Gastroesophageal sphincter (tissue), 3 donors: Measurements from ENCODE around the gene MS4A4A.

Experiments
- CTCF ChIP-seq, 4 experiments: fragments of 200-600 bp in 2 of 4; fragments of 450-650 bp in 2 of 4; sonication (generic) in 1 of 4; IDR thresholded peaks; one replicate each; pipeline ENCODE4 v1.5.1; 2017 to 2019; ENCODE audit warnings: antibody characterized with exemption in 4 of 4, mild to moderate bottlenecking in 2 of 4, moderate library complexity in 2 of 4
- EP300 ChIP-seq: sonication (generic); formaldehyde crosslinking; IDR thresholded peaks from one replicate; pipeline ENCODE4 v1.6.1; 2017; ENCODE audit warnings: antibody characterized with exemption, mild to moderate bottlenecking
- POLR2A ChIP-seq, 2 donors: fragments of 450-650 bp; IDR thresholded peaks; one replicate each; pipeline ENCODE4 v1.6.1; 2017; ENCODE audit warnings: antibody characterized with exemption in 2 of 2, mild to moderate bottlenecking in 2 of 2, moderate library complexity in 1 of 2

DNA sequence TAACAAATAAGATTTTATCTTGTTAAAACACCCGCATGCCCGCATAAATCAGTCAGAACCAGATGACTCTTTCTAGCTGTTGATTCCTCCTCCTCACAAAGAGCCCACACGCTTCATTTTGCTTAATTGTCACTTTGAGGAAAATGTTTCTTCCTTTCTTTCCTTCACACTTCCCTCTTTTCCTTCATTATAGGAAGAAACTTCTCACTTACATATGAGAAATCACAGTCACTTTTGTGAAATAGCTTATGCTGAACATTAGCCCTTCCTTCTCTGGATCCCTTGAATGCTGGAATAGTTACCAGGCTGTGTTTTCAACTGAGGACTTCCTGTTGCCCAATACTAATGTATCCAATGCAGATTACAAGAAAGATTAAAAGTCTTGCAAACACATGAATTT lies 52.4 kb downstream of the MS4A4A start:
- TF ChIP-seq POLR2A (IDR thresholded peaks at IDR 0.05) (no peak), CTCF (IDR thresholded peaks at IDR 0.05) (no peak), EP300 (no peak)
